NCI-H2196 (cell line): ENCODE measurements around the gene PLD2.

ENCODE experiments used
- DNase-seq: peaks from one replicate; lab custom pipeline; 2025; ENCODE audit not compliant: unreplicated experiment; lab: John Stamatoyannopoulos, UW

PLD2 gene, protein sequence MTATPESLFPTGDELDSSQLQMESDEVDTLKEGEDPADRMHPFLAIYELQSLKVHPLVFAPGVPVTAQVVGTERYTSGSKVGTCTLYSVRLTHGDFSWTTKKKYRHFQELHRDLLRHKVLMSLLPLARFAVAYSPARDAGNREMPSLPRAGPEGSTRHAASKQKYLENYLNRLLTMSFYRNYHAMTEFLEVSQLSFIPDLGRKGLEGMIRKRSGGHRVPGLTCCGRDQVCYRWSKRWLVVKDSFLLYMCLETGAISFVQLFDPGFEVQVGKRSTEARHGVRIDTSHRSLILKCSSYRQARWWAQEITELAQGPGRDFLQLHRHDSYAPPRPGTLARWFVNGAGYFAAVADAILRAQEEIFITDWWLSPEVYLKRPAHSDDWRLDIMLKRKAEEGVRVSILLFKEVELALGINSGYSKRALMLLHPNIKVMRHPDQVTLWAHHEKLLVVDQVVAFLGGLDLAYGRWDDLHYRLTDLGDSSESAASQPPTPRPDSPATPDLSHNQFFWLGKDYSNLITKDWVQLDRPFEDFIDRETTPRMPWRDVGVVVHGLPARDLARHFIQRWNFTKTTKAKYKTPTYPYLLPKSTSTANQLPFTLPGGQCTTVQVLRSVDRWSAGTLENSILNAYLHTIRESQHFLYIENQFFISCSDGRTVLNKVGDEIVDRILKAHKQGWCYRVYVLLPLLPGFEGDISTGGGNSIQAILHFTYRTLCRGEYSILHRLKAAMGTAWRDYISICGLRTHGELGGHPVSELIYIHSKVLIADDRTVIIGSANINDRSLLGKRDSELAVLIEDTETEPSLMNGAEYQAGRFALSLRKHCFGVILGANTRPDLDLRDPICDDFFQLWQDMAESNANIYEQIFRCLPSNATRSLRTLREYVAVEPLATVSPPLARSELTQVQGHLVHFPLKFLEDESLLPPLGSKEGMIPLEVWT

DNA sequence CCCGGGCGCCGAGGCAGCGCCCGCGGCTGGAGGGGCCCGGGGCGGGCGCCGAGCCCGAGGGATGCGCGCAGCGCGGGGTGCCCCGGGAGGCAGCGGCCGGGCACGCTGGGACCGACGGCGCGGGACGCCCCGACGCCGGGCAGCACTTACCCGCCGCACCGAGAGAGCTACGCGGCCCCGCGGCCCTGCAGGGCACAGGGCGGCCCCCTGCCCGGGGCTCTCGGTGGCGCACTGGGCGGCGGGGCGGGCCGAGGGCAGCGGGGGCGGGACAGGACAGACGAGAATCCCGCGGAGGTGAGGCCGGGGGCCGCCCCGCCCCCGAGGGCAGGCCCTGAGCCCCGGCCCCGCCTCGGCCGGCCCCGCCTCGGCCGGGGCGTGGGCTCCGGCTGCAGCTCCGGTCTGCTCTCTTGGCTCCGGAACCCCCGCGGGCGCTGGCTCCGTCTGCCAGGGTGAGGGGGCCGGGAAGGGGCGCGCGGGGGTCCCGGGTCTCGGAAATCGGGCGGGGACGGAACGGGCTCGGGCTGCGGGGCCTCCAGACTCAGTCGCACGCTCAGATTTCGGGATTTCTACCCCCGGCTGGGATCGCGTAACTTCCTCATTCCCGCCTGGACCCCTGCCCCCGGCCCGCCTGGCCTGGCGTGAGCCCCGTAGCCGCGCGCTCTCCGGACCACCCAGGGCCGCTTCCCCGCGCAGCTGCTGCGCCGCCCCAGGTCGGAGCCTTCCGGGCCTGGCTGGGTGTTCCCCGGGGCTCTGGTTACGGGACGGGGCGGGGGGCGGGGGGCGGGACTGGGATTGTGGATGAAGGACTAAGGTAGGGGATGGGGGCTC is at the start of gene PLD2:
PLD2 (plus strand) TSS at position 376 of the 828 bp plus-strand sequence. CDS start 621 bp downstream, outside the sequence.
- peak; percentile 73 for DNase-seq

DNA sequence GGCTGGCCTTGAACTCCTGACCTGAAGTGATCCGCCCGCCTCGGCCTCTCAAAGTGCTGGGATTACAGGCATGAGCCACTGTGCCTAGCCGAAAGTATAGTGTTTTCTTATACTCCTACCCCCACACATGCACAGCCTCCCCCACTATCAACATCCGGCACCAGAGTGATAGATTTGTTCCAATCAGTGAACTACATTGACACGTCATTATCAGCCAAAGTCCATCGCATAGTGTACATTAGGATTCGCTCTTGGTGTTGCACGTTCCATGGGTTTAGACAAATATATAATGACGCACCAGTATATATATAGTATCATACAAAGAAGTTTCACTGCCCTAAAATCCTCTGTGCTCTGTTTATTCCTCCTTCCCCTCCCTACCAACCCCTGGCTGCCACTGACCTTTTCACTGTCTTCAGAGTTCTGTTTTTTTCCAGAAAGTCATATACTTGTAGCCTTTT is 47.1 kb upstream of the PLD2 start:
- no peak for DNase-seq

DNA sequence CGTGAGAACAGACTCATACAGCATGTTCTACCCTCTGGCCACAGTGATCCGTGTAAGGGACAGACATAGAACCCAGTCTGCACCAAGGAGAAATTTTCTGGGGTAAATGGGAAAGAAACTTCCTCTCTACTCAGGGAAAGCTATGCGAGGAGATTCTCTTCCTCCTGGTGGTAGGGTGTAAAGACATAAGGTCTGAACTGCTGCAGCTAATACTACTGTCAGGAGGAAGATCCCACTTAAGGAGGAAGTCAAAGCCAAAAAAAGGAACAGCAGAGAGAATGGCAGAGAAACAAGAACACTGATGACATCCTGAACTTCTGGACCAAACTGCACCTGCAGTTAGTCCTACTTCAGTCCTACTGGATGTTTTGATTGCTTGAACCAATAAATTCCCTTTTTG is 42.4 kb upstream of the PLD2 start:
- DNase-seq = no peak

DNA sequence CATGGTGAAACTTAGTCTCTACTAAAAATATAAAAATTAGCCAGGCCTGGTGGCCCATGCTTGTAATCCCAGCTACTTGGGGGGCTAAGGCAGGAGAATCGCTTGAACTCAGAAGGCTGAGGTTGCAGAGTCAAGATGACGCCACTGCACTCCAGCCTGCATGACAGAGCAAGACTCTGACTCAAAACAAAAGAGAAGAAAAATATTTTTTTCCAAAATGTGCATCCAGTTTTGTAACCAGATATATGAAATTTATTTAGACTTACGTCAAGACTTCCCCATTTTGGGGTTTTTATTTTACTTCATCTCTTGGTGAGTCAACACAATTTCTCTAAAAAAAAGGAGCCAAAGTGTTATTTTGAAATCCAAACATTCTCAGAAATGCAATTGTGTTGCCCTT is 40.8 kb upstream of the PLD2 start:
- no peak for DNase-seq

DNA sequence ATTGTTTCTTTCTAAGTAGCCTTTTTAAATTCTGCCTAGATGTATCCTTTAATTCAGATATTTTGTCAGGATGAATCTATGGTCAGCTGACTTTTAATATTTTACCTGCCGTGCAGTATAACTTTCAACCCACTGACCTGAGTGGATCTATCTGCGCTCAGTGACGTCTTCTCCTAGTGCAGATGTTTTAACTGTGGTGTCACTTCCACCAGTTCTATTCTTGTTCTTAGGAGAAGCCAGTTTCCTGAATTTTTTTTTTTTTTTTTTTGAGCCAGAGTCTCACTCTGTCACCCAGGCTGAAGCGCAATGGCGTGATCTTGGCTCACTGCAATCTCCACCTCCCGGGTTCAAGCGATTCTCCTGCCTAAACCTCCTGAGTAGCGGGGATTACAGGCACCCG is 40.2 kb upstream of the PLD2 start:
- no peak for DNase-seq

DNA sequence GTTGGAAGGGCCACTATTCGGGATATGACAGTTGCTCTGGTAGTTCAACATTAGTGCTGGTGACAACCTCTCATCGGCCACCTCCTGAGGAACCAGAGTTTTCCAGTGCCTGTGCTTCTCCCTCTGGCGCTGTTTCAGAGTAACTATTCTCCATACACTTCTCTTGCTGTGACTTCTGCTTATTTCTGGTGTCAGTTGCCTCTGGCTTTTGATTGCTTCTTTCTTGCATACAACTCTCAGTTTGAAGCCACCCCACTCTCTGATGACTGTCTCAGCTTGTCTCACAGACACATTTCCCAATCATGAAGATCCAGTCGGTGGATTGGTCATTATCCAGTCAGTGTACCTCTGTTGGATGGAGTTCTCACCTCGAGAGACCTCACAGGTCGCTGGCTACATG is 38.7 kb upstream of the PLD2 start:
- DNase-seq = no peak

DNA sequence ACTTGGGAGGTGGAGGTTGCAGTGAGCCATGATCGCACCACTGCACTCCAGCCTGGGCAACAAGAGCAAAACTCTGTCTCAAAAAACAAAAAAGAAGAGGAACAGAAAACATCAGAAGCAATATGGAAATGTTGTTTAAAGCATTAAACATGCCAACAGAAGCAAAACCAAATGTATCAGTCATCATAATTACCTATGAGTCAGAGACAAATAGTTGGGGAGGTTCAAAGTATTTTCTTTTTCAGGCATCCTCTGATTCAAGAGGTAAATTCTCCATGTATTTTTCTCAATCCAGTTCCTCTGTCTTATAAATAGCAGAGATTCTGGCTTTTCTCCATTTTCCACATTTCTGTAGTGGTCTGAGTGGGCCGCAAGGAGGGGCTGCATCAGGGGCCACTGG is 37.3 kb upstream of the PLD2 start:
- no peak for DNase-seq

DNA sequence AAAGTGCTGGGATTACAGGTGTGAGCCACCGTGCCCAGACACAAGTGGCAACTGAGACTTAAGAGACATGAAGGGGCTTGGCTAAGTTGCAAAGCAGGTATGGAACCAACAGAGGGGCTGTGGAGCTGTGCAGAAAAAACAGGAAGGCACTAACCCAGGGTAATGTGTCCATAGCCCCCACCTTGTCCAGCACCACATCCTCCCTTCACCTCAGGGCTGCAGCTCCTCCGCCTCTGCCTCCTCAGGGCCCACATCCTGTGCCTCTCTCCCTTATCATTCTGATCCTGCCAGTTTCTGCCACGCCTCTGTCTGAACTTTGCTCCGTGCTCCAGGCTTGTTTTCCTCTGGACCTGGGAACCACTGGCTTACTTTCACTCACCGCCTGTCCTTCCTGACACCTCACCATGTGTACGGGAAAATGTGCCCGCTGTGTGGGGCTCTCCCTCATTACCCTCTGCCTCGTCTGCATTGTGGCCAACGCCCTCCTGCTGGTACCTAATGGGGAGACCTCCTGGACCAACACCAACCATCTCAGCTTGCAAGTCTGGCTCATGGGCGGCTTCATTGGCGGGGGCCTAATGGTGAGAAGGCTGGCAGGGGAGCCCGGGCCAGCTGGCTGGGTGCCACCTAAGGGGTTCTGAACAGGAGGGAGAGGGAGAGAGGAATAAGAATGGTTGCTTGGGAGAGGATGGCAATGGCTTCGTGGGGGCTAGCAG is 35.3 kb upstream of the PLD2 start, which contains the start of gene TM4SF5:
TM4SF5 (plus strand) TSS at position 368 of the 716 bp plus-strand sequence; CDS start at position 405, 37 bp downstream.
- no peak for DNase-seq

DNA sequence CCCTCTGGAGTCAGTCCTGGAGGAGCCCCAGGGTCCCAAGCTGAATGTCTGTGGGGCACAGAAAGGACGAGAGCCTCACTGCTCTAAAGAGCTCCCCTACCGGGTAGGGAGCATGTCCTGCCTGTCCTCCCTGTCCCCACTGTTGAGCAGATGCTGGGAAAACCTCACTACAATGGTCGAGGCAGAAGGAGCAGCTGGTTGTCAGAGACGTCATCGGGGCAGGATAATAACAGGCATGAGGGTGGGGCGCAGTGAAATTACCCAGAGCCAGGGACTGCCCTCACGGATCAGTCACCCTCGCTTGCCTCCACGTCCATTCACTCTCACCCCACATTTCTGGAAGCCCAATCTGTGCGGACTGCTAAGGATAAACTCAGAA is 34.7 kb upstream of the PLD2 start:
- DNase-seq = no peak

DNA sequence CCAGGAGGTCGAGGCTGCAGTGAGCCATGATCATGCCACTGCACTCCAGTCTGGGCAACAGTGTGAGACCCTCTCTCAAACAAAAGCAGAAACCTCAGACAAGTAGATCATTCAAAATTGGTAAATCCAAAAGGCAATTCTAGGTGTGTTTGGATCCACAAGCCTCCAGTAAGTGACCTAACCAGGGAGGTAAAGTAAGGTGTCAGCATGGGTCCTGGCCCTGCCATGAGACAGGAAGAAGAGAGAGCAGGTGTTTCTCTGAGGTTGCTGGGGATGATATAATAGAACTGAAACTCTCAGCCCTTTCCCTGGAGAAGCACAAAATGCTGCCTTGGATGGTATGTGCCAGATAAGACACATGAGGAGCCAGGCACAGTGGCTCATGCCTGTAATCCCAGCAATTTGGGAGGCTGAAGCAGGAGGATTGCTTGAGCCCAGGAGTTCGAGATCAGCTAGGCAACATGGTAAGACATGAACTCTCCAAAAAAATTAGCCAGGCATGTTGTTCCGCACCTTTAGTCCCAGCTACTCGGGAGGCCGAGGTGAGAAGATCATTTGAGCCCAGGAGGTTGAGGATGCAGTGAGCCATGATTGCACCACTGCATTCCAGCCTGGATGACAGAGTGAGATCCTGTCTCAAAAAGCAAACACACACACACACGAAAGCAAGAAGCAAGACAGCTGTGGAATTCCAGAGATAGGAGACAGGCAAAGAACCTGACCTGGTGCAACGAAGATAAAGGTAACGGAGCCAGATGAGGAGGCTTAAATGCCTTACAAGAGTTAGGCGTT is 28.8 kb upstream of the PLD2 start:
- peak; percentile 2 for DNase-seq

DNA sequence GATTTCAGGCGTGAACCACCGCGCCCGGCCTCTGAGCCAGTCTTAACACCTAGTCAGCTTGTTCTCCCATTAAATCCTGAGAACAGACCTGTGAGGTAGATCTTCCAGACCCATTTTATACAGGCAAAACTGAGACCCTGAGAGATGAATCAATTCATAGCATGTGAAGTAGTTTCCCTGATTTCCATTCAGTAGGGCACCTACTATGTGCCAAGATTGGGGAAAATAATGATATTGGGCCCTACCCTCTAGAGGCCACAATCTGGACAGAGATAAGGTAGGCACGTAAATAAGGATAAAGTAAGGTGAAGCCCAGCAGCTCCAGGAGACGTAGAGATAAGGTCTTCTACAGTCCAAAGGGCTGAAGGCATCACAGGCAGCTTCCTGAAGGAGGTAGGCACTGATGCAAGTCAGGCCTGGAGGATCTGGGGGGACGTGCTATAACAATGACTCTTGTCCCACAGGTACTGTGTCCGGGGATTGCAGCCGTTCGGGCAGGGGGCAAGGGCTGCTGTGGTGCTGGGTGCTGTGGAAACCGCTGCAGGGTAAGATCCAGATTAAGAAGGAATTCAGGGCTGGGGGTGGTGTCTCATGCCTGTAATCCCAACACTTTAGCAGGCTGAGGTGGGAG is 26.5 kb upstream of the PLD2 start:
- DNase-seq = no peak

DNA sequence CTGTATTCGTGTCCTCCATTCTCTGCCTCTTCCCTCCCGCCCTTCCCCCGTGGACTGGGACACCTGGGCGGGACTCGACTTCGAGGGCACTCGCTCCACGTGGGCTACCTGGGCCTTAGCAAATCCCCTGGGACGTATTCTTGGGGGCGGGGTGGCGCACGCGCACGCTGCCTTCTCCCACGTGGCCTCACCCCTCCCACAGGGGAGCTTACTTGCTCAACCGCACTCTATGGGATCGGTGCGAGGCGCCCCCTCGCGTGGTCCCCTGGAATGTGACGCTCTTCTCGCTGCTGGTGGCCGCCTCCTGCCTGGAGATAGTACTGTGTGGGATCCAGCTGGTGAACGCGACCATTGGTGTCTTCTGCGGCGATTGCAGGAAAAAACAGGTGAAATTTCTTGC is 24.3 kb upstream of the PLD2 start:
- DNase-seq = no peak

DNA sequence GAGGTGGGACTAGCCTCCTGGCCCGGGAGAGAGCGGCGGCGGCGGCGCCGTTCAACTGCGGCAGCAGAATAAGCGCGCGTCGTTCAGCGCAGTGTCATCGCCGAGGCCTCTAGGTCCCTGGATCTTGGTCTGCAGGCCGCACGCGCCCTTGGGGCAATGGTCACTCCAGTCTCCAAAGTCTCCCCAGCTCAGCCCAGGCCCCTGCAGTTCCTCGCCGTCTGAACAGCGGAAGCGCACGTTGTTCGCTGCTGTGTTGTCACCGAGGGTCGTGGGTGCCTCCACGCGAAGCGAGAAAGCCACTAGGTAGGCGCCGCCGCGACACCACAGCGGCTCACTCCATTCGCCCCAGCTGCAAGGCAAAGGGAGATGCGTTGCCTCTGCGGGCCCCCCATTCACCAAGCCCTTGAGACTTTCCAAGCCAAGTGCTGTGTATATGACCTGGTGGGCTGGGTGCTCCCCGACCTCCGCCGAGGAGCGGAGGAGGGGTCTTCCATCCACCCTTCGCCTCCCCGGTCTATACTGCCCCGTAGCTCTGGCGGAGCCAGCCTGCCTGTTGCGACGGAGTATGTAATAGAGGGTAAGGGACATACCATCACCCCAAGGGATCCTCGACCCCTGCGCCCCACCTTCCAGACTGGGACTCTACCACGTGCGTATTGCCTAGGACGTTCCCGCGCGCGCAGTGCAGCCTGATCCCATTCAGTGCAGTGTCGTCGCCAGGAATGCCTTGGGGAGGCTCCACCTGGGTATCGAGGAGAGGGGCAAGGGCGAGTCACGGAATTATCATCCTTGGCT is 21.4 kb upstream of the PLD2 start:
- DNase-seq = peak; percentile 0

DNA sequence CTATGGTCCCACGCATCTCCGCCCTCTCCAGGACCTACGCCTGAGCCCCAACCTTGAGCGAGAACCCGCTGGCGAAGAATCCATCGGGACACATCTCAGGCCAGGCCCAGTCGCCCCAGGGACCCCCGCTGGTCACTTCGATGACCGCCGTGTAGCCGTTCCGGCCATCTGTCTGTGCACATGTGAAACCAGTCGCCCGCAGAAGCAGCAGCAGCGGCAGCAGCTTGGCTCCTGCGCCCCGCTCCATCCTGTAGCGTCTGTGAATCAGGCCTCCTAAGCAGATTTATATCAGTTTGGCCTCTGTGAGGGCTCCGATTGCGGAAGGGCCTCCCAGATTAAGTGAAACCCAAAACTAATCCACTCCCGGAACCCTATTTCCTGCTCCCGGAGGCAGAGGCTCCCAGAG is 20.8 kb upstream of the PLD2 start, which contains the start of gene VMO1:
VMO1 (minus strand) TSS at position 259 of the 406 bp plus-strand sequence; CDS start at position 247, 12 bp downstream.
- no peak for DNase-seq

DNA sequence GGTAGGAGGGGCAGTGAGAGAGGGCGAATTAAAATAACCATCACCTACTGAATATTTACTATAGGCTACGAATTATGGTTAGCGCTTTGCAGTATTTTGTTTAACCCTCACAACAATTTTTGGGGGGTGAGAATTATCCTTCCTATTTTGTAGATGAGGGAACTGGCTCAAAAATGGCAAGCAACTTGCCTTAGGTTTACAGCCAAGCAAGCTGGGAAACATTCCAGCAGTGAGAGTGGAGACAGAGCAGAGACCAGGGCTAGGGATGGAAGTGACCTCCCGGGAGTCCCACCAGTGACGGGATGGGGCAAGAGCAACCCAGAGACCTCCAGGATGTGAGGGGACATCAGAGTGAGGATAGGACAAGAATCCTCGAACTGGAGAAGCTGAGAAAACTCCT is 20.4 kb upstream of the PLD2 start:
- DNase-seq = no peak

DNA sequence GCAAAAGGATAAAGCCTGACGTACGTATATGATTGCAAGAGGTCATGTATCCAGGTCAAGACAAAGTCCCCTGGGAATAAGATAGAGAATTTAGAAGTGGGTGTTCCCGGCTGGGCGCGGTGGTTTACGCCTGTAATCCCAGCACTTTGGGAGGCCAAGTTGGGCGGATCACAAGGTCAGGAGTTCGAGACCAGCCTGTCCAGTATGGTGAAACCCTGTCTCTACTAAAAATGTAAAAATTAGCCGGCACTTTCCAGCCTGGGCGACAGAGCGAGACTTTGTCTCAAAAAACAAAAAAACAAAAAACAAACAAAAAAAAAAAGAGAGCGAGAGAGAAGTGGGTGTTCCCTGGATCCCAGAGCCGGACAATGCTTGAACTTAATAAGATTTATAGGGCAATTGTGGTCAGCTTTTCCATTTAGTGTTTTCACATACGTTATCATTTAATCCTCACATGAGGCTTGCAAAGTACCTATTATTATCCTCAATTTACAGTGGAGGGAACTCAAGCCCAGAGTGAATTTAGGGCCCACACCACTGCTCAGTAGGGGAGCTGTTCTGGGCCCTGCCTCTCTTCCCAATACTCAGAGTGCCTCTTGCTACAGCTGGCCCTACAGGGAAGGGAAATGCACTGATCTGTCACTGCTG is 18.7 kb upstream of the PLD2 start:
- DNase-seq = no peak

DNA sequence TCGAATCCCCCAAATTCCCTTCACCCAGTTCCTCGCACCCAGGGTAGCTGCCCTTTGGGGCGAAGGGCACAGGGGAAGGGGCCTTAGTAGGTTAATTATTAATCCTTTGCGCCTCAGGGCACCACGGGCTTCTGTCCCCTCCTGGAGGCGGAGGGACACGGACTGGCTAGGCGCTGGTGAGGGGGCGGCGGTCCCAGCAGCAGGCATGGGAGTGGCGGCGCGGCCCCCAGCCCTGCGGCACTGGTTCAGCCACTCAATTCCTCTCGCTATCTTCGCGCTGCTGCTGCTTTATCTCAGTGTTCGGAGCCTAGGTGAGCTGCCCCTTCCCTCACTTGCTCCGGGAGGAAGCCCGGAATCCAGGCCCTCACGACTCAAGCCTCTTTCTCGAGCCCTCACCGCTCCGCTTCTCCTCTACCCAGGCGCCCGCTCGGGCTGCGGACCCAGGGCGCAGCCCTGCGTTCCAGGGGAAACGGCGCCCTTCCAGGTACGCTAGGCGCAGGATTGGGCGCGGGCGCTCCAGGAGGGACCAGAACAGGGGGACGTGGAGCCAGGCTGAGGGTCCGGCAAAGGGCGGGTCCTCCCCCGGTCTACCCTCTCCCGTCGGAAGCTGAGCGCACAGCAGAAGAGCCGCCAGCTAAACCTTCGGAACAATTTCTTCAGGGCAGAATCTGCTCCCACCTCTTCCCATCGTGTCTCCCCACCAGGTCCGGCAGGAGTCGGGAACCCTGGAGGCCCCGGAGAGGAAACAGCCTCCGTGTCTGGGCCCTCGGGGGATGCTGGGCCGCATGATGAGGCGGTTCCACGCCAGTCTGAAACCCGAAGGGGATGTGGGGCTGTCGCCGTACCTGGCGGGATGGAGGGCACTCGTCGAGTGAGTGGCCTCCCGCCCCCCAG is 17.9 kb upstream of the PLD2 start, which contains the start of gene GLTPD2:
GLTPD2 (plus strand) TSS at position 158 of the 894 bp plus-strand sequence; CDS start at position 206, 48 bp downstream.
- no peak for DNase-seq
